Pericardium fibroblast (primary cell): ENCODE data around the gene RRBP1. TPM values are rescaled to one million over a fixed set of nuclear protein-coding genes. Genes with fewer than 3 reads are reported as not detected.

Experiments used
- total RNA-seq: library from RNA; depleted of rRNA; stranded (reverse); fragments of >200 nt; gene quantifications from 2 replicates; pipeline ENCODE4 v1.2.3, GENCODE V29; 2015

The RRBP1 gene
- total RNA-seq = 135 and 168 TPM in 2 replicates

GRCh38 chr20:17682103-17682888 is at the start of gene RRBP1:
Gene RRBP1 (minus strand): TSS chr20:17682242. CDS start chr20:17660507, 21,735 bp downstream.

GRCh38 chr20:17699931-17700351 is 17.9 kb upstream of the RRBP1 start, which contains the start of gene BANF2:
Gene BANF2 (plus strand): TSS chr20:17699966. CDS start chr20:17725026, 25,060 bp downstream.

GRCh38 chr20:17569616-17570346 is 112.3 kb downstream of the RRBP1 start, which contains the start of gene DSTN:
Gene DSTN (plus strand): TSS chr20:17570075. CDS start chr20:17570209, 134 bp downstream.

Other genes starting within 250 kb of the RRBP1 start
- 0.60 and 1.5 TPM in 2 replicates for gene BFSP1, start 150.9 kb downstream of the RRBP1 start, total RNA-seq
- gene DSTN, start 112.2 kb downstream of the RRBP1 start, total RNA-seq = 234 and 418 TPM in 2 replicates
- gene BANF2, start 17.7 kb upstream of the RRBP1 start, total RNA-seq = not detected in 2 replicates